Inferior parietal cortex (tissue), 1 donor: ENCODE measurements around the gene BMPR1A.
A peak's percentile ranks its signal among the peaks of the same experiment; 100 is the strongest.

ENCODE experiments used
- DNase-seq: peaks from one replicate; pipeline ENCODE4 v3.0.0-alpha.2; 2016; ENCODE audit errors: extremely low spot score

BMPR1A gene

DNA sequence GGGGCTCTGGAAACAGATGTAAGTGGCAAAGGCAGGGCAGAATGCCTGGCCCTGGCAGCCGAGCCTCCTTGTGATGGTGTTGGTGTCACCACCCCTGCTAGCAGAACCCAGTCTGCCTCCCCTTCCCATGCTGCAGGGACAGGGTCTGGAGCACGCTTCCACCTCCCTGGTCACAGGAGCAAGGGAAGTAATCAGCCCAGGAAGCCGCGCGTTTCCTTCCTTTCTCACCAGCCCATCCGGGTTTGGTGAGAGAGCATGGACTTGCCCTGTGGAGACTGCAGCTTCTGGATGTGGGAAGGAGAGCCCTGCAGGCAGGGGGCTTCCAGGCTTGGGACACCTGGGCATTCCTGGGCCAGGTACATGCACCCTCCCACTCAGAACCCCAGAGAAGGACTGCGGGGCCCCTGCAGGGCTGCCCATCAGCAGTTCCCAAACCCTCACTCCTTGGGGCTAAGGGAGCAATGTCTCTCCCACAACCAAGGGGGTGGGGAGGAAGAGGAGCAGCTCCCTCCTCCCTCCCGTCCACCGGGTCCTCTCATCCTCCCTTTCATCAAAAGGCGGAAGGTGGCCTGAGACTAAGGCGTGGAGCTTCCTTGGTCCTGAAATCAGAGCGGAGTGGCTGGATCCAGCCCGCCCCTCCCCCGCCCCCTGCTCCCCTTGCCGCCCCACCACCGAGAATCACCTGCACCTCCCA is 199.2 kb downstream of the BMPR1A start:
- no peak for DNase-seq

DNA sequence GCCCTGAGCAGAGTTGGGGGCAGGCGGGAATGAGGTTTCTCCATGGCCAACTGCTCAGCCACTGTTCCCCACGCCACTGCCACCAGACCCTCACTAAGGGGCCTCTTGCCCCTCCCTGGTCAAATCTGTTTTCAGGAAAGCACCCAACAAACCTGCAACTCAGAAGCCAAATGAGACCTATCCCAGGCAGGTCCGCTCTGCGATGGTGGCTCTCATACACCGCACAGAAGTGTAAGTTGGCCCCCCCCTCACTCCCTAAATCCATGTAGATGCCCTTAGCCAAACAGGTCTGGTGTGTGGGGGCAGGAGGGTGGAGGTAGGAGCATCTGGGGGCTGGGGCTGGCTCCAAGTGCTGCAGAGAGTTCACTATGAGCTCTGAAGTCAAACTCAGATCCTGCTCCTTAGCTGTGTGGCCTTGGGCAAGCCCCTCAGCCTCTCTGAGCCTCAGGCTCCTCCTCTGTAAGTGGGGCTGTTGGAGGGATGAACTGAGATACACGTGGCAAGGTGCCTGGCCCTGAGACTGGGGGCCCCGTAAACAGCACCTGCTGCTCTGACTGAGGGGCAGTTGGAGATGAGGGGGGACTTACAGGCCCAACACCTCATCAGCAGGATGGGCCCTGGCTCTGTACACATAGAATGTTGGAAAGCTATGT is 199.9 kb downstream of the BMPR1A start:
- no peak for DNase-seq

DNA sequence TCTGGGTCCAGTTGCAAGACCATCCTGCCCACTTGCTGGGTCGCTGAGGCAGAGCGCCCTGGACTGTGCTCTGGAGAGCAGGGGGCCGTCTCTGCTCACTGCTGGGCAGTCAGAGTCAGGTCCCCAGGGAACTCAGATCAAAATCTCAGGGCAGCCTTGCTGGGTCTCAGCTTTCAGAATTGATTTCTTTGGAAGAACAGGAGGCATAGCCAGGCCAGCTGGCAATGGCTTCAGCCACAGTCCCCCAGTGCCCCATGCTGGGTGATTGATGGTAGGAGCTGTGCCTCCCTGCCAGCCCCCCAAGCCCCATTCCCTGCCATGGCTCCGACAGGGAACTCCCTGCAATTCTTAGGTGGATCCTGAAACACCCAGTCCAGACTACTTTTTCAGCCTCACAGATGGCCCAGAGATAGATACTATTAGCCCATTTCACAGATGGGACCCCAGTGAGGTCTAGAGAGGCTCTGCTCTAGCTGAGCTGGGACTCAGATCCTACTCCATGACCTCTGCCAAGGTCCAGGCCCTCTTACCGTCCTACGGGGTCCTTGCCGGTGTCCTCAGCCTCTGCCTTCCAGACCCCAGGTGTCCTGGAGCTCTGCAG is 200.5 kb downstream of the BMPR1A start:
- DNase-seq, result no peak

- DNase-seq, result no peak
Measured at GRCh38 chr10:86957471-86958115, 201.2 kb downstream of the BMPR1A start, which contains the start of gene MMRN2. TSS of gene MMRN2 (minus strand) at chr10:86957615. CDS start at chr10:86957541, 74 bp downstream.

GRCh38 chr10:86958116-86958900 is 201.9 kb downstream of the BMPR1A start, which contains the start of gene SNCG:
TSS of gene SNCG (plus strand) at chr10:86958599. CDS start at chr10:86958698, 99 bp downstream.
- no peak for DNase-seq

DNA sequence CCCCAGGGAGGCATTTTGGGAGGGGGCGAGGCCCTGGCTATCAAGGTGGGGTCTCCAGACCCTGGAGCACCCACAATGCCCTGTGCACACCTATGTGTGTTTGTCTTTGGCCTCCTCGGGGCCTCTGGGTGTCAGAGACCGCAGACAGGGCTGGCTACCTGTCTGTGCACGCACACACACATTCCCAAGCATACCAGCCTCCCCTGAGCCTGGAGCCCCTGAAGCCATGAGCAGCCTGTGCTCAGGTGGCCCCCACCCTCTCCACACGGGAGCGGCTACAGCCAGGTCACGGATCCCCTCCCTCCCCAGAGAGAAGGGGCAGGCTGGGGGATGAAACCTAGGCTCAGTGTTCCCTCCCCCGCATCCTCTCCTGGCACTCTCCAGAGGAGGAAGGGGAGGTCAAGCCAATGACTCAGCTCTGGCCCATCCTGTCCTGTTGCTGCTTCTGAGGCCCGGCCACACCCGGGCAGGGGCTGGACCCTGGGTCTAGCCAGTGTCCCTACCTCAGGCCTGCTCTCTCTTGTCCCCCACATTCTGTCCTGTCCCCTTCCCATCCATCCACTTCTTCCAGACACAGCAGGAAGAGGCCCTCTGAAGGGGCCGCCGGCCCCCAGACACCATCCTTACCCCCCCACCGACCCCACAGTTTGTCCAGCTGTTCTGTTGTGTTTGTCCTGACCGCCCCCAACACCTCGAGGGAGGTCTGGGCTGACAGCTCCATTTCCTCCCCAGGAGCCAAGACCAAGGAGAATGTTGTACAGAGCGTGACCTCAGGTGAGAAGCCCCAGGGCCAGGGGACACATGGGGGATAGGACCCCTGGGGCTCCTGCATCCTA is 202.7 kb downstream of the BMPR1A start:
- no peak for DNase-seq

- DNase-seq, result no peak
Measured at GRCh38 chr10:86959737-86960002, 203.3 kb downstream of the BMPR1A start.

DNA sequence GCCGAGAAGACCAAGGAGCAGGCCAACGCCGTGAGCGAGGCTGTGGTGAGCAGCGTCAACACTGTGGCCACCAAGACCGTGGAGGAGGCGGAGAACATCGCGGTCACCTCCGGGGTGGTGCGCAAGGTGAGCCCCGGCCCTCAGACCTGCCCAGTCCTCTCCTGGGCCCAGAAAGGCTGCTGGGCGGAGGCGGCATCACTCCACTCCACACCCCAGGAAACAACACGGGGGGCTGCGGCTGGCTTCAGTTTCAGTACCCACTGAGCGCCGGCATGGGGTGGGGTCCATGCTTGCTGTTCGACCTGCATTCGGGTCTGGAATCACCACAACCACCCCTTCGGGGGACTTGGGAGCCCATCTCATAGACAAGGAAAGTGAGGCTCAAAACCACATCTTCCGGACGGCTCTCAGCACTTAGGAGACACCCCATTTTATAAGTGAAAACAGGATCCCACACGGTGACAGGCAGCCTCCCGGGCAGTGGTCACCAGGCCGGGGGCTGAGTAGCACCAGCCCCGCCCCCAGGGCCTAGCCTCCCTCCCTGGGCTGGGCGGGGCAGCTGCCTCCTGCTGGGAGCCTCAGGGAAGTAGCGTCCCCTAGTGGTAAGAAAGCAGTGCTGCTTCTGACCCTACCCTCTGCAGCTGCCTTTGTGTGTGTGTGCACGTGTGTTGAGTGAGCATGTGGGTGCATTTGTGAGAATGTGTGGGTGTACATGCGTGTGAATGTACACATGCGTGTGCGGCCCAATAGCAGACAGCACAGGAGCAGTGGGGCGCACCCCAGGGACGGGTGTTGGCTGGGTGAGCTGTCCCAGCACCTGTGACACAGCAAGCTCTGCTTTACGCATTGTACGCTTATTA is 203.8 kb downstream of the BMPR1A start:
- DNase-seq, result peak; percentile 47

DNA sequence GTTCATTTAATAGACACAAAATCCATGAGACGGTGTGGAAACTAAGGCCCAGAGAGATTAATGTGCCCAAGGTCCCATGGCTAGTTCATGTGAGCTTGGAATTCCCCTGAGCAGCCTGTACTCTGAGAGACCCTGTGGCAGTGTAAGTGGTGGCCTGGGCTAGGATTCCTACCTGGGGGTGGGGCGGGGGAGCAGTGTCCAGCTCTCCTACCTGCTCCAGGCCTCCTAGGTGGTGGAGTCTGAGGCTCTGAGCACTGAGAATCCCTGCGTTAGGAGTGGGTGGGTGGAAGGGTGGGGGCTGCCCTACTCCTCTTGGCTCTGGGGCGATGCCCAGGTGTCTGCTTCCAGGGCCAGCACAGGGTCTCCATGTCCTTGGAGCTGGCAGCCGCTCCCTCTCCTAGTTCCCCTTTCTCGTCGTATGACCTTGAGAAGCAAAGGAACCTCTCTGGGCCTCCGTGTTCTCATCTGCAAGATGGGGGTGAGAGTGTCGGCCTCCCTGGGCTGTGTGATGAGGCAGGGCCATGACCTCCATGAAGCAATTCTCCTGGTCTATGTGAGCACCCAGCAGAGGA is 204.5 kb downstream of the BMPR1A start:
- DNase-seq, result no peak

GRCh38 chr10:86961481-86962091 is 205.2 kb downstream of the BMPR1A start:
- no peak for DNase-seq

DNA sequence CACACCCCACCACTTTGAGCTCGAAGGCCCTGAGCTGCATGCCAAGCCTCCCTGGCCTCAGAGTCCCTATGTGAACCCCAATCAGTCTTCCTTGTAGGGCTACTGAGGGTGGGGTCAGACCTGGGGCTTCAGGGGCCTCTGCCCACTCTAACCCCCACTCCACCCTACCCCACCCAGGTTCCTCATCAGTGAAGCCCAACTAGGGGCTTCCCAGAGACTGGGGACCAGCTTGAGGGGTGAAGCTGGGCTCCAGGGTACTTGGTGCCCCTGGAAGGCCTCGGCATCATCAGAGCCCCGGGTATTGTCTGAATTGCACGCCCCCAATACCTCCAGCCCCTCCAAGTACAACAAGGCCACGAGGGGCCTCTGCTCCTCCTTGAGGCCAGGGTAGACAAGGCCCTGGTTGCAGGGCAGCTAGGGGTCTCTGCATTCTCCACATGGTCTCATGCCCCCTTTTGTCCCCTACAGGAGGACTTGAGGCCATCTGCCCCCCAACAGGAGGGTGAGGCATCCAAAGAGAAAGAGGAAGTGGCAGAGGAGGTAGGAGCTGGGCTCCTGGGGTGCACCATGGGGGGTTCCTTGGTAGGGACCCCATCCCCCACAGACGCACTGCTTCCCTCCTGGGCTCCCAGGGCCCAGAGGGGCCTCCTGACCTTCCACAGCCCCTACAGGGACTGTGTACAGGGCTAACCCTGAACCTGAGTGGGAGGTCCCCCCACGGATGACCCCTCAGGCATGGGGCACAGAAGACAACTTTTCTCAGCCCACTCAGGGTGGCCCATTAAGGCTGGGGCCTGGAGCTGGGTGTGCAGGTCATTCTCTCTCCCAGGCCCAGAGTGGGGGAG is 205.9 kb downstream of the BMPR1A start:
- DNase-seq, result no peak

DNA sequence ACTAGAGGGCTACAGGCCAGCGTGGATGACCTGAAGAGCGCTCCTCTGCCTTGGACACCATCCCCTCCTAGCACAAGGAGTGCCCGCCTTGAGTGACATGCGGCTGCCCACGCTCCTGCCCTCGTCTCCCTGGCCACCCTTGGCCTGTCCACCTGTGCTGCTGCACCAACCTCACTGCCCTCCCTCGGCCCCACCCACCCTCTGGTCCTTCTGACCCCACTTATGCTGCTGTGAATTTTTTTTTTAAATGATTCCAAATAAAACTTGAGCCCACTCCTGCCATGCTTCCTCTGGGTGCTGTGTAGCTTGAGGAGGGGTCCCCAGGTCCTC is 206.5 kb downstream of the BMPR1A start:
- DNase-seq, result no peak

DNA sequence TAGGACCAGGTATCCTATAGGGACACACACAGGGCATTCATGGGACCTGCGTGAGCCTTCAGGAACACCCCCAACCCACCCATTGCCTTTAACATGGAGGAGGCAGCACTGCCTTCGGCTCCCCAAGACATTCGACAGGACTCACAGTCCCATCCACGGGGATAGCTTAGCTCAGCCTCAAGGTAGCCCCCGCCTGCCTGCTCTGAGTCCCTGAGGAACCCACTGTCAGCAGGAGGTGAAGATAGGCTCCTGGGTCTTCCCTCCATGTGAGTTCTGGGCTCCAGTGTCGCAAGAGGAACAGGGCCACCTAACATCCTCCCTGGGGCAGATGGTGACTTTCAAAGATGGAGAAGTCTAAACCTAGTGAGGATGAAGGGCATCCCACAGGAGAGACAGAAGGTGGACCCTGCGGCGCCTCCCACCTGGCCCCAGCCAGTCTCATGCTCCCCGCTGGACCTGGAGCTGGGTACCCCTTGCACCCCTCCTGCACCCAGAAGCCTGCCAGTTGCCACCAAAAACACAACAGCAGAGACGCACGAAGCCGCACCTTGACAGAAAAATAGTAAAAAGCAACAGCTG is 207.0 kb downstream of the BMPR1A start:
- DNase-seq, result no peak

DNA sequence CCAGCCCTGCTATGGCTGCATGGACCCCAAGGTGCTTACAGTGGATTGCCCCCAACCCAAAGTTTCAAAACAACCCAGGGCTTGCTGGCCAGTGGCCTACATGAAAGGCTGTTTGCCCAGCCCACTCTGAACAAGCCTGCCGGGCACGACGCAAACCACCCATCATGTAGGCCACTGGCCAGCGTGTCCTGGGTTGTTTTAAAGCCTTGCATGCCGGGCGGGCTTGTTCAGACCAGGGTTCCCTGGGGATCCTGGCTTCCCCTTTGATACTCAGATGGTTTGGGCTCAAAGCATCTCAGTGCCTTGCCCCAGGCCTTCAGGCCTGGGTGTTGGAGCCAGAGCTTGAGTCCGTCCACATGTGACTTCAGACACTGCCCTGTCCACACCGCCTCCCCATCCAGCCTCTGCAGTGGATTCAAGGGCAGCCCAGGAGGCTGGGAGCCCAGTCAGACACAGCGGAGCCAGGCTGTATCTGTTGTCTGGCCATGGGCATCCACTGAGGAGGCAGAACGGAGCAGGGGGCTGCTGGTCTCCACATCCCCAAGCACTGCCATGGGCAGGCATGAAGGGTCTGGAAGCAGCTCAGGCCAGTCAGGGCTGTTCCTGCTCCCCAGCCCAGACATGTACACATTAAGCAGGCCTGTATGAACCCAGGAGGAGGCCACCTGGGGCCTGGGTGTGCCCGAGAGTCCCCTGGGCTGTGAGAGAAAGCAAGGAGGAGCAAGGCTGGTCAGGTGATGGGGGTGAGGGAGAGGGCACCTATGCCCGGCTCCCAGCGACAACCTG is 207.8 kb downstream of the BMPR1A start:
- DNase-seq, result no peak

DNA sequence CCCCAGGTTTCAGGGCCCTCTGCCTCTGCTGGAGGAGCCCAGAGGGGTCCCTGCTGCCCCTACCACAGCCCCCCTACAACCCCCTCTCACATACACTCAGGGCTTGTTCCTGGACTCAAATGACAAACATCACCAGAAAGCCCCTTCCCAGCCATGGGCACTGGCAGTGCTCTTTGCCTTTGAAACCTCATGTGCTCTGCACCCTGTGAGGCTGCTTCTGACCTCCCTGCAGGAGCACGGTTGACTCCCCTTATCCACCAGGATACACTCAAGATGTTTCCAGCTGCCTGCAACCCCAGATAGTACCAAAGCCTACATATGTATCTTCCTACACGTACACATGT is 208.4 kb downstream of the BMPR1A start:
- DNase-seq, result no peak

DNA sequence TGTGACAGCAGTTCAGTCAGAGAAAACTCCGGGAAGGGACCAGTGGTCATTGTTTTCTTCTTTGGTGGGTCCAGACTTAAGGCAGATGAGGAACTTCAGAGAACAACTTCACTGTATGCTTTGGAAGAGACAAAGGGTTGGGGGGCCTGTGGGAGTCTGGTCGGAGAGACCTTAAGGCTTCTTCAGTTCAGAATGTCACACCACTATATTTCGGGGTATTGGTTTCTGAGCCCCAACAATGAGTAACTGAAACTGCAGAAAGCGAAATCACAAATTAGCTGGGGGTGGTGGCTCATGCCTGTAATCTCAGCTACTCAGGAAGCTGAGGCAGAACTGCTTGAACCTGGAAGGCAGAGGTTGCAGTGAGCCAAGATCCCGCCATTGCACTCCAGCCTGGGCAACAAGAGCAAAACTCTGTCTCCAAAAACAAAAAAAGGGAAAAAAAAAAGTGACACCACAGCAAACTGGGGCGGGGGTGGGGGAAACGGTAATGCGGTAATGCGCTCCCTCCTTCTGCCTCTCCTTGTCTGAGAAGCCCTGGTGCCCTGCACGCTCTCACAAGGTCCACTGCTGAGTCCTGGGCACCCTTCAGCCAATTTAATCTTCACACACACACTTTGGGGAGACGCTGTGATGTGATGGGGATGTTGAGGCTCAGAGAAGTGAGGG is 209.7 kb downstream of the BMPR1A start:
- no peak for DNase-seq

DNA sequence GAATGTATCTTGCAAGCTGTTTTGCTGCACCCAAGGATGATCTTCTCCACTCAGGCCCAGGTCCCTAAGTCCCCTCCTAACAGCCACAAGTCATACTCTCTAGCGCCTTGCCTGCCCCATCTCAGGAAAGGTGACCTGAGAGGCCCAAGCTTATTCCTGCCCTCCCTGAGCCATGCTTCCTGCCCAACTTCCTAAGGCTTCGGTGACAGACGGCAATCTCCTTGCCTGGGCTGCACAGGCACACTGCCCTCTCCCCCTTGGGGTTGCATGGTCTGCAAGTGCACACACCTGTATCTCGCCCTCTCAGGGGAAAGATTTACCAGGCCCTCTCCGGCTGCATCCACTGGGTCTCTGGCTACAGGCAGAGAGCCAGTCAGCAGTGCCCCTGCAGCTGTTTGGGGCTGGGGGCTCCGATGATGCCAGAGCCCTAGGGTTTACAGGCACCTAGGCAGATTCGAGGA is 211.1 kb downstream of the BMPR1A start:
- DNase-seq, result no peak
